Activated T-helper 9 cell treated with anti-CD3 and anti-CD28 coated beads, Interleukin-2, amount 50 U/mL, for 16 hours (primary cell): ENCODE measurements around the gene GPRC5C.
A peak's percentile ranks its signal among the peaks of the same experiment; 100 is the strongest.

Experiments
- DNase-seq: peaks from one replicate; pipeline ENCODE4 v3.0.0-alpha.2; 2020; ENCODE audit warnings: low read depth

Gene GPRC5C

DNA sequence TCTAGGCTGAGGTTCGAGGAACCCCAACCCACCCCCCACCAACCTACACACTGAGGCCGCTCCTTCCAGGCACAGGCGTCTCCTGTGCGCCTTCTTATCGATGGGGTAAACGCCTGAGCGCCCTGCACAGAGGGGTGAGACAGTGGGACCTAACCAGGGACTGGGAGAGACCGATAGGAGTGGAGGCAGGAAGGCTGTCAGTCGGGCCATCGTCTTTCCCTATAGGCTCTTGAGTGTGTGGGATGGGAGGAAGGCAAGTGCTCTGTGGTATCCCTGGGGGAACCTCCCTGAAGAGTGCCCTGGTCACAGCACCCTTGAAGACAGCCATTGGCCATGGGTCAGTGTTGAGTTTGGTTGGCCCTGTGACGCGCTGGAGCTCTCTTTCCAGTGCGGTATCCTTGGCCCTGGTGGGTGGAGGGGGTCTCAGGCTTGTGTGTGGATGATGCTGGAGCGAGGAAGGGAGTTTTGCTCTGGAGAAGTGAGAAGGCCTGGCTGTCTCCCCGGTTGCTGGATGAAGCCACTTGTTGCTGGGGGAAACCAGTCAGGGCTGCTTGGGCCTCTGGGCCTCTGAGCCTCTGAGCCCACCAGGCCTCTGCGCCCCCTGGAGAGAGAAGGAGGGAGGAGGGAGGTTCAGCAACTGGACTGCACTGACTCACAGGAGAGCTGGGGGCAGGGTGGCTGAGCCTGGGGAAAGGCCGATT, 1.7 kb downstream of the GPRC5C start:
- no peak for DNase-seq

DNA sequence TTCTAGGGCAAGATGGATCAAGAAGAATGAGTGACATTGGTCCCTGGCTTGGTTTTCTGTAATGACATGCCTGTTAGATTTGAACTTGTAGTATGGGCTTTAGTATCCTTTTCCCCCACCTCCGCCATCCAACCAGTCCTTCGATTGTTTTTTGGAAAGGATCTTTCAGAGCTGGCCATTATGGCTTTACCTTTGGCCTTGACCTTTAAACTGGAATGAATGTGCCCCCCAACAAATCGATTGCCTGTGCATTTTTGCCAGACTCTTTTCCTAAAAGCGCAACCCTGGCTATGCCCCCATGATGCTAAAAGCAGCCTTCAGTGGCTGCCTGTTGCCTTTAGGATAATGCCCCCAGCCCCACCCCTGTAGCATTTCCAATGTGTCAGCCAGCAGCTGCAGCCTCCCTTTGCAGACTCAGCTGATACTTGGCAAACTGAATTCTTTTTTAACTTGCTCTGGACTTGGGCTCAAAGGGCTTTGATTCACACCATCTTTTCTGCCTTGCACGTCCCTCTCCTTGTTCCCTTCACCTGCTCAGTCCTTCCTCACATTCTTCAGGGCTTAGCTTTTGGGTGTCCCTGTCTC, 4.0 kb downstream of the GPRC5C start:
- DNase-seq: no peak

DNA sequence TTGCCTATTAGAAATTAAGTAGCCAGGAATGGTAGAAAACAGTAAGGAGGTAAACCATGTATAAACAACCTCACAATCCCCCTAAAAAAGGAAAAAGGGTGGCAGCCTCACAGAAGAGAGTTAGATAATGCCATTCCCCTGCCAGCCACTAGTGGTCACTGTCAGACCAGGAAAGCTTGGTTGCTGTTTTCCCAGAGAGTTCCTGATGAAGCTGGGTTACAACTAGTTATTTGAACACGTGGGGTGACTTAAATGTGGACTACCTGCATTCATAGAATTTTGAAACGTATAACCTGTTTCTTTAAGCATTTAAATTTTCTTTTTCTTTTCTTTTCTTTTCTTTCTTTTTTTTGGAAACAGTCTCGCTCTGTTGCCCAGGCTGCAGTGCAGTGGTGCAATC, 5.8 kb downstream of the GPRC5C start:
- no peak for DNase-seq

DNA sequence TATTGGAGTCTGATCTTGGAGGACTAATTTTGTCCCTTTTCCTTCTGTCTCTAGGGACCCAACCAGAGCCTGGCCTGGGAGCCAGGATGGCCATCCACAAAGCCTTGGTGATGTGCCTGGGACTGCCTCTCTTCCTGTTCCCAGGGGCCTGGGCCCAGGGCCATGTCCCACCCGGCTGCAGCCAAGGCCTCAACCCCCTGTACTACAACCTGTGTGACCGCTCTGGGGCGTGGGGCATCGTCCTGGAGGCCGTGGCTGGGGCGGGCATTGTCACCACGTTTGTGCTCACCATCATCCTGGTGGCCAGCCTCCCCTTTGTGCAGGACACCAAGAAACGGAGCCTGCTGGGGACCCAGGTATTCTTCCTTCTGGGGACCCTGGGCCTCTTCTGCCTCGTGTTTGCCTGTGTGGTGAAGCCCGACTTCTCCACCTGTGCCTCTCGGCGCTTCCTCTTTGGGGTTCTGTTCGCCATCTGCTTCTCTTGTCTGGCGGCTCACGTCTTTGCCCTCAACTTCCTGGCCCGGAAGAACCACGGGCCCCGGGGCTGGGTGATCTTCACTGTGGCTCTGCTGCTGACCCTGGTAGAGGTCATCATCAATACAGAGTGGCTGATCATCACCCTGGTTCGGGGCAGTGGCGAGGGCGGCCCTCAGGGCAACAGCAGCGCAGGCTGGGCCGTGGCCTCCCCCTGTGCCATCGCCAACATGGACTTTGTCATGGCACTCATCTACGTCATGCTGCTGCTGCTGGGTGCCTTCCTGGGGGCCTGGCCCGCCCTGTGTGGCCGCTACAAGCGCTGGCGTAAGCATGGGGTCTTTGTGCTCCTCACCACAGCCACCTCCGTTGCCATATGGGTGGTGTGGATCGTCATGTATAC, 8.0 kb downstream of the GPRC5C start:
- DNase-seq: no peak

DNA sequence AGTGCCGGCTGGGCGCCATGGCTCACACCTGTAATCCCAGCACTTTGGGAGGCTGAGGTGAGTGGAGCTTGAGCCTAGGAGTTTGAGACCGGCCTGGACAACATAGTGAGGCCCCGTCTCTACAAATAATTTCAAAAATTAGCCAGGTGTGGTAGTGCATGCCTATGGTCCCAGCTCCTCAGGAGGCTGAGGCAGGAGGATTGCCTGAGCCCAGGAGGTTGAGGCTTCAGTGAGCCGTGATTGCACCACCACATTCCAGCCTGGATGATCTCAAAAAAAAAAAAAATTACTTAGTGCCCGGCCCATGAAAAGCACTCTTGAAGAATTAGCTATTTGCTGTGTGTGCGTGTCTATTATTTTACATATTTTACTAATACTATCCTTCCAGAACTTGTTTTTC, 9.6 kb downstream of the GPRC5C start:
- DNase-seq: no peak

DNA sequence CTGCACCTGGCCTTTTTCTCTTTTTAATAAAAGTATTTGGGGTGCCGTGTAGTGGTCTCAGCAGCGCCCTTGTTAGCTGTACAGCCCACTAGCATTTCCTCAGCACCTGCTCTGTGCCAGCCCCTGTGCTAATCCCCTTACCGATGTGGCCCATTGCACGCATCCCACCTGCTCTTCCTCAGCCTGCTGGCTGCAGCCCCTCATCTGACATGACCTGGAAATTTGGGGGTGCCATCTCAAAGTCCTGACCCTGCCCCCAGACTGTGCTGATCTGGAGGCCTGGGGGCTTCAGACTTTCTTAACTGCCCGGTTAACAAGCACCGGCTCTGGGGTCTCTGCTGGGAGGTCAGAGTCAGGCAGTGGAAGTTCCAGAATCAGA, 10.4 kb downstream of the GPRC5C start:
- no peak for DNase-seq

DNA sequence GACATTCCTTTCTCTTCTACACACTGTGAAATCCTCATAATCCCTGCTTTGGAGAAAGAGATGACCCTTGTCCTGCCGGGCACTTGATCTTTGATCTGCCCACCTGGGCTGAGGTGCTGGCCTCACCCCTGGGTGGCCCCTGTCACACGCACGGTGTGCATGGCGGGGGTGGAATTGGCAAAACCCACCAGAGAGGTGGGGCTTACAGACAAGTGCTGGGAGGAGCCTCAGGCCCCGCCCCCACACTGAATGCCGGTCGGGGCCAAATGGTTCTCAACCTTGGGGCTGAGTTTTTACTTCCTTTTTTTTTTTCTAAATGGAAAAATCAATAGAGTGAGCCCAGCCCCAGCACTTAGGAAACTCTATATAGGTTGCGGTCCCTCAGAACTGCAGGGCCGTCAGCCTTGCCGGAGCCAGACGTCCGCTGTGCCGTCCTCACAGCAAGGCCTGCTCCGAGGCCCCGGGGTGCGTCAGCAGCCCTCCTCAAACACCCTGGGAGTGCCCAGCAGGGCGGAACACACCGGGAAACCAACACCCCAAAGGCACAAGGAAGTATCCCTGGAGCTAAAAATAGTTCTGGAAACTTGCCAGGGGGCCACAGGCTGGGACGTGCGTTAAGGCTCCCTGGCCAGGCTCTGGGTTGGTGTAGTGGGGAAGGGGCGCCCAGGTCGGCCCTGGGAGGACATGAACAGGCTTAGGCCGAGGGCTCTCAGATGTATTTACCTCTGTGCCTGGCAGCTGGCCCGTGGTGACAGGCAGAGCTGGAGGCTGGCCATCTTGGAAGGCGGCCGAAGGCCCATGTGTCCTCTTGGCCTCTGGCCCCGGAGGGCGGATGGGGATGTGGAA, 11.0 kb downstream of the GPRC5C start:
- no peak for DNase-seq

DNA sequence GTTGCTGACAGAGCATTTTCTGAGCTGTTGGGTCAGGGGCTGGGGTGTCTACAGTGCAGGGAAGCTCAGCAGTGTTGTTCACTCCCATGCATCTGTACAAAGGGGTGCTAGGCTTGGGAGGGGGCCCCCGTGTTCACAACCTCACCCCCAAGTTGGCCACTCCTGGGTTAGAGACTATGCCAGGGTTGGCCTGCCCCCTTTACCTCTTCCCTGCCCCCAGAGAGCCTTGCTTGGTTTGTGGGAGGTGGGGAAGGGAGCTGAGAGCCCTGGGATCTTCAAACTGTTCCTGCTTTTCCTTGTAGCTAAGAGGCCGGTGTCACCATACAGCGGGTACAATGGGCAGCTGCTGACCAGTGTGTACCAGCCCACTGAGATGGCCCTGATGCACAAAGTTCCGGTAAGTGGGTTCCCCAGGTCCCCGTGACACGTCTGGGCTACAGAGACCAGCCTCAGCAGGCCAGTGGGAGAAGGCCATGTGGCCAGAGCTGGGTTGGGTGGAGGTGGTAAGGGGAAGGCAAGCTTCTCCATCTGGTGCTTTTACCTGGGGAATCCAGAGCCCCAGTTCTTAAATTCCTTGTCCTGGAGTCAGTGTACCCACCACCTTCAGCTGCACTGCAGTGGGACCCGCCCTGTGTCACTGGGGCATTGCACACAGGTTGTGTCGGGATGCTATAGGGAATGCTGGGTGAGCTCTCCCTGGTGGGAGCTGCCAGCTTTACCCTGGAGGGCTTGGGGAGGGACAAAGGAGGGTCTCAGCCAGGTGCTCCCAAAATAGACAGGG, 11.8 kb downstream of the GPRC5C start:
- DNase-seq: no peak

DNA sequence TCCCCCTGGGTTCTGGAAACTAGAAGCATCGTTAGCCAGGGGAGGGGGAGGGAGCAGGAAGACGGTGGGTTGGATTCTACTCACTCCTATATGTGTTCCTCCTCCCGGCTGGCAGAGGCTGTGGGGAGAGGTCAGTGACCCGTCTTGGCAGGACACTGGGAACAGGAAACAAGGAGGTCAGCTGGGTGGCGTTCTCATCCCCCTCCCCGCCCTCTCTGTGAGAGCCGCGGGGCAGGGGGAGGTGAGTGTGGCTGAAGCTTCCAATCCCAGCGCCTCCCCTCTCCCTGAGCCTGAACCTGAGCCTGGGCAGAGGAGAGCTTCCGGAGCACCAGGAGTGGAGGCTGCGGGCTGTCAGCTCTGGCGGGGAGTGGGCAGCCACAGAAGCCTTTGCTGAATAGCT, 12.5 kb downstream of the GPRC5C start:
- DNase-seq: no peak

DNA sequence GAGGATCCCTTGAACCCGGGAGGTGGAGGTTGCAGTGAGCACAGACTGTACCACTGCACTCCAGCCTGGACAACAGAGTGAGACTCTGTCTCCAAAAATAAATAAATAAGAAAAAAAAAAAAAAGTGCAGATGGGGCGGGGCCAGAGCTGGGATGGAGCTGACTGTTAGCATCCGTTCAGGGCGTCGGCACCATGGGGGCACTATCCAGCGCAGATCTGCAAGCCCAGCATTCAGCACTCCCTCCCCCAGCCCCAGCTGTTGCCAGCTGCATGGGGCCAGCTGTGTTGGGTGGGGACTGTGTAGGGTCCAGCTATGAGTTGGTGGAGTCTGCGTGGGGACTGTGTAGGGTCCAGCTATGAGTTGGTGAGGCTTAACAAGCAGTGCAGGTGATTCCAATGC, 13.3 kb downstream of the GPRC5C start:
- DNase-seq: no peak

DNA sequence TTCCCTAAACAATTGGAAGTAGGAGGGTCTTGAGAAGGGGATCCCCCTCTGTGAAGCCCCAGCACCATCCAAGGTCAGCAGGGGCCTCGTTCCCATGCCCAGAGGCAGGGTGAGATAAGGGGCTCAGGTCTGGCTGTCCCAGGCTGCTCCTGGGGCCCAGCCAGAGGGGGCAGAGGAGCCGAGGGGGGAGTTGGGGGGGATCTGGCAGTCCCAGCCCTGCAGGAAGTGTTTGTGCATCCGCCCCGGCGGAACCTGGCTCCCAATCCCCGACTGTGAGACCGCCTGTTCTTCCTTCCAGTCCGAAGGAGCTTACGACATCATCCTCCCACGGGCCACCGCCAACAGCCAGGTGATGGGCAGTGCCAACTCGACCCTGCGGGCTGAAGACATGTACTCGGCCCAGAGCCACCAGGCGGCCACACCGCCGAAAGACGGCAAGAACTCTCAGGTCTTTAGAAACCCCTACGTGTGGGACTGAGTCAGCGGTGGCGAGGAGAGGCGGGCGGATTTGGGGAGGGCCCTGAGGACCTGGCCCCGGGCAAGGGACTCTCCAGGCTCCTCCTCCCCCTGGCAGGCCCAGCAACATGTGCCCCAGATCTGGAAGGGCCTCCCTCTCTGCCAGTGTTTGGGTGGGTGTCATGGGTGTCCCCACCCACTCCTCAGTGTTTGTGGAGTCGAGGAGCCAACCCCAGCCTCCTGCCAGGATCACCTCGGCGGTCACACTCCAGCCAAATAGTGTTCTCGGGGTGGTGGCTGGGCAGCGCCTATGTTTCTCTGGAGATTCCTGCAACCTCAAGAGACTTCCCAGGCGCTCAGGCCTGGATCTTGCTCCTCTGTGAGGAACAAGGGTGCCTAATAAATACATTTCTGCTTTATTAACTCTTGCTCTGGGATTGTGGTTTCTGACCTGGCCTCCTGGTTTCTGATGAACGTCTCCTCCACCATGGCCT, 14.9 kb downstream of the GPRC5C start:
- peak; percentile 35 for DNase-seq

DNA sequence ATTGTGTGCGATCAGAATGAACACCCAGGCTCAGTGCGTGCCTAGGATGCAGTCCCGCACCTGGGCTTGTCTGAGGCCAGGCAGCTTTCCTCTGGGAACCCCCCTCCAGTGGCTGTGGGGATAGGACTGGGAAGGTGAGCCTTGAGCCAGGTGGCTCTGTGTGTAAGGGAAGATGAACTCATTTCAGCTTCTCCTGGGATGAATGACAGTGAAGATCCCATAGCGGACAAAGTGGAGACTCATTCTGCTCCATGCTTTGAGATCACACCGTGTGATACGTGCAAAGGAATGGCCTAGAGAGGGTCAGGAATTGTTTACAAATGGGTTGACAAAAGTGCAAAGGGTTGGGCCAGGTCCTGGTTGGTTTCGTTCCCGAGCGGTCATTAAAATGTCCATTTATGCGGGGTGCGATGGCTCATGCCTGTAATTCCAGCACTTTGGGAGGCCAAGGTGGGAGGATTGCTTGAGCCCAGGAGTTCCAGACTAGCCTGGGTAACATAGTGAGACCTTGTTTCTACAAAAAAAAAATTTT, 15.8 kb downstream of the GPRC5C start:
- no peak for DNase-seq

DNA sequence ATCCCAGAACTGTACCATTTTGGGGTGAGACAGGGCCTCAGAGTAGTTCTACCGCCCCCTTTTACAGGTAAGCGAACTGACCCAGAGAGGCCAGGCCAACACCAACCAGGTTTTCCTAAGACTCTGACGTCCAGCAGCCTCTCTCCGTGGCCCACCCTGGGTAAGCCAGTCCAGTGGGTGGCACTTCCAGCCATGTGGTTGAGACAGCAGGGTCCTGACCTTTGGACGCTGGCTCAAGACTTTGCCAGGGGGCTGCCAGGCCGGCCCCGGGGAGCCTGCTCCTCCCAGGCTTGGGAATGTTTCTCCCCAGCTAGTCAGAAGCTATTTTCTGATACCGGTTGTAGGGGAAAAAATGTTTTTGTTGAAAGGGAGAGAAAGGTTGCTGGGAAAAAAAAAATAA, 16.9 kb downstream of the GPRC5C start:
- DNase-seq: no peak

DNA sequence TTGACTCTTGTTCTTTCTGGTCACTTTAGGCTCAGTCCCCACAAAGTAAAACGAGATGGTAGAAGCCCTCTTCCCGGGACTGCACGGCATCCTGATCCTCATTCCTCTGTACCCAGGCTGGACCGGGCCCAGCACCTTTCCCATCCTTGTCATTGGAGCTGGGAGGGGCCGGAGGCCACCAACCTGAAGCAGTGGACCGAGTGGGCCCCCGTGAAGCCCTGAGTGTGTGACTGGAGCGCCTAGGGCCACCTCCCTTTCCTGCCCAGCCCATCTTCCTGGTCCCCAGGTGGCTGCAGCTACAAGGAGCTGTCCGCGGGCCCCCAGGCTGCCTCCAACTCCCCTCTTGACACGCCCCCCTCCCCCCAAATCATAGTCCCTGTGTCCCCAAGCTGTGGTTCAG, 17.4 kb downstream of the GPRC5C start:
- no peak for DNase-seq

DNA sequence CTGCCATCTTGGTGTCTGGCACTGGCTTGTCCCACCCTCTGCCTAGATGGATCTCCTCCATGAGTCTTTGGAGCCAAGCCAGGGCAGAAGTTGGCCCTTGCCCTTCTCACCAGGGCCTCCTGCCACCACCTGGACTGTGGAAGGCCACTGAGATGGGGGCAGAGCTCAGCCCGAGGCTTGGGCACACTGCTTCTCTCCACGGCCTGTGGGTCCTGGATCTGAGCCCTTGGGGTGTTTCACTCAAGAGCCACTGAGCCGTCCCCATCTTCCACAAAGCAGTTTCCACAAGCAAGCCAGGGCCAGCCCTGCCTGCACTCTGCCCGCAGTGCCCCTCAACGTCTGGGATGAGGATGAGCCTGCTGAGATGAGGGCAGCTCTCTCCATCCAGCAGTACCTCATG, 17.9 kb downstream of the GPRC5C start:
- DNase-seq: no peak

DNA sequence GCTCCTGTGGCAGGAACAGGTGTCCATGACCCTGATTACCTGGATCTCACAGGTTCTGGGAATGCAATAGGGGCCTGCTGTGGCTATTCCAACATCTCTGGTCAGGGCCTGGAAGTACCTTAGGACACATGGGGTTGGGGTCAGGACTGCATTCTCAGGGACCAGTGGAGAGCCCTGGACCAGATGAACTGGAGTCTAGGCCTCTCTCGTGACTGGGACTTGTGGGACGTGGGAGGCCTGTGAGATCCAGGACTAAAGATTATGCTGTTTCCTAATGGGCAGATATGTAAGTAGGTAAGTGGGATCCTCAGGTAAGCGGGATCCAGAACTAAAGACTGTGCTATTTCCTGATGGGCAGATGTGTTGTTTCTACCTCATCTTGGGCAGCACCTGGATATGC, 18.3 kb downstream of the GPRC5C start:
- no peak for DNase-seq

DNA sequence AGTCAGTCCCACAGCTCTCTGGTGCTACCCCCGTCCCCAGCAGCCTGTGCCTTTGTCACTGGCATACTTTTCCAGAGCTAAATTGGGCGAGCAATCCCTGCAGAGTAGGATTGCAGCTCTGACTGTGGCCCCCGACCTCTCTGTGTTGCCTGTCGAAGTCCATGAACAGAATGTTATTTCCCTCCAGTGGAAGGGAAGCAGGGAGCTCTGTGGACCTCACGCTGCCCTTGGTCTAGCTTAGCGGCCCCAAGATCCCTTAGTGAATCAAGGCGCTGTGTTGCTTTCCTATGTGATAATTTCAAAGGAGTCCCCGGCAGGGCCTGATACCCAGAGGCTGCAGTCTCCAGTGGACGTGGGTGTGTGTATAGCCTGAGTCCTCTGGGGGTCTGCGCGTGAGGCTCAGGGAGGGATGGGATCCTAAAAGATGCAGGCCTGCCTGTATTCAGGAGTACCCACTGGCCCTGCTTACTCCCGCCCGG, 19.1 kb downstream of the GPRC5C start:
- DNase-seq: no peak

DNA sequence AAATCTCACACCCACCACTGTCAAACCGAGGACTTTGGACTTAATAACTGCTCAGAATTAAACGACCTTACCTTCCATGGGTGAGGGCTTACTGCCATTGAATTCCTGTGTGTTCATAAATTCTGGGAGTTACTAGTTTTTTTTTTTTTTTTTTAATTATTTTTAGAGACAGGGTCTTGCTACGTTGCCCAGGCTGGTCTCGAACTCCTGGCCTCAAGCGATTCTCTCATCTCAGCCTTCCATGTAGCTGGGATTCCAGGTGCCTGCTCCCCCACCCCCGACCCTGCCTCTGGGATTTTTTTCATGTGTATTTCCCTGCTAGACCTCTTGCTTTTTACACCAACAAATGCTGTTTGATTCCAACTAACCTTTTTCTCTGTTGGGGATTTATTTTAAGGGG, 19.7 kb downstream of the GPRC5C start:
- no peak for DNase-seq

DNA sequence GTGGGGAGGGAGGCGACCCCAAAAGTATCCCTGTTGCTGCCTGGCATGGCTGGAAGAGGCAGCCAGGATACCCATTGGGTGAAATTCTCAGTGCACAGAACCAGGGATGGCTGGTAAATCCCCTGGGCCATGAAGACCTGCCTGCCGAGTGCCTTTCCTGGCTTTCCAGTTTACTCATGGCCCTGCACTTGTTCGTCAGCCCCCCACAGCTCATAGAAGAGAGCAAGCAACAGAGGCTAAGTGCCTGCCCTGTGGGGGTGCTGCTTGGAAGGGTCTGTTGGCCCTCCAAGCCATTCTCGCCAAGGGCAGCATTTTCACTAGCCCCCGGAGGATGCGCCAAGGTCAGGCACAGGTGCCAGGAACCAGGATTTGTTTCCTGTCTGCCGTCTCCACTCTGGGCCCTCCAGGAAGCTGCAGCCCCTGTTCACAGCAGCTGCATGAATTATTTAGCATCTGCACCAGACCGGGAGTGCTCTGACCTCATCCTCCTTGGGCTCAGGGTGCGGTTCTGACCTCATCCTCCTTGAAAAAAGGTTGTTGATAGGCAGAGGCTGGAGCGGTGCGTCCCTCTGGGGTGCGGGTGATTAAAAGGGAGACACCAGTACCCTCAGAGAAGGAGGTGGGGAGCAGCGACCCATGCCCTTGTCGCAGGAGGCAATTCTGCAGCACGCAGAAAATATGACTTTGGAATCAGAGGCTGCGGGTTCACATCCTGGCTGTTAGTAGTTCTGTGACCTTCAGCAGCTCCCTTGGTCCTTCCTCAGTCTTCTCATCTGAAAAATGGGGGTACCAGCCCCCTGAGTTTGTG, 20.3 kb downstream of the GPRC5C start:
- no peak for DNase-seq
